Myocyte (in vitro differentiated cells): ENCODE data around the gene TBCE. TPM values are rescaled to one million over a fixed set of nuclear protein-coding genes. Genes with fewer than 3 reads are reported as not detected.

Experiments
- total RNA-seq: library from RNA; depleted of rRNA; stranded (reverse); fragments of >200 nt; gene quantifications from 2 replicates; pipeline ENCODE4 v1.2.3, GENCODE V29; 2014

Gene TBCE
- total RNA-seq, 1 donor from 2014 or later: 17.0 TPM

Other genes starting within 250 kb of the TBCE start
- 112 and 119 TPM in 2 replicates for gene TOMM20, start 238.6 kb upstream of the TBCE start, total RNA-seq
- gene RBM34, start 206.2 kb upstream of the TBCE start, total RNA-seq: 86.9 and 101 TPM in 2 replicates
- gene ARID4B, start 39.2 kb upstream of the TBCE start, total RNA-seq: 18.3 and 23.7 TPM in 2 replicates
- gene GGPS1, start 38.9 kb upstream of the TBCE start, total RNA-seq: 32.7 and 32.9 TPM in 2 replicates
- 28.2 and 33.2 TPM in 2 replicates for gene B3GALNT2, start 137.0 kb downstream of the TBCE start, total RNA-seq